T-helper 22 cell (primary cell): ENCODE data around the gene VWCE.

Experiments used
- DNase-seq: peaks from one replicate; pipeline ENCODE4 v3.0.0-alpha.2; 2020; ENCODE audit warnings: low read depth

VWCE gene

DNA sequence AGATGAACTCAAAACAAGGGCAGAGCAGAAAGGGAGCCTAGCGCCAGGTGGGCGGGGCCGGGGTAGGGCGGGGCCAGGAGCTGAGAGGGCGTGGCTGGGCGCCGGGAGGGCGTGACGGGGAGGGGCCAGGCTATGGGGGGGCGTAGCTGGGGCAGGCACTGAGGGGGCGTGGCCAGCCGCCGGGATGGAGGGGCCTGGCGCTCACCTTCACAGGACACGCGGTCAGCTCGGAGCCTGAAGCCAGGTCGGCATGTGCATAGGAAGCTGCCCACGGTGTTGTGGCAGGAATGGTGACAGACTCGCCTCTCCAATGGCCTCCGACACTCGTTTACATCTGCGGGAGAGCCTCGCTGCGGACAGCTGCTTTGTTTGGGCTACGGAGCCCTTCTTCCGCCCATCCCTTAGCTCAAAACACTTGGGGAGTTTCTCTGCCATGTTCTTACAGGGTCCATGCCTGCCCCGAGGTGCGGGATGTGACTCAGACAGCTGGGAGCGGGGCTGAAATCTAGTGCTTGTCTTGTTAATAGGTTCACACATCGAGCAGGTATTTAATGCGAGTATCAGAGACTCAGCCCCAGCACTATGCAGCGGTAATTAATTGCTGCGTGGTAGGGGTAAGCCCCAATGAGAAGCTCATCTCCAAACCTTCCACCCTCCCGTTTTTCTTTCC is 13.4 kb downstream of the VWCE start:
- DNase-seq, result no peak

DNA sequence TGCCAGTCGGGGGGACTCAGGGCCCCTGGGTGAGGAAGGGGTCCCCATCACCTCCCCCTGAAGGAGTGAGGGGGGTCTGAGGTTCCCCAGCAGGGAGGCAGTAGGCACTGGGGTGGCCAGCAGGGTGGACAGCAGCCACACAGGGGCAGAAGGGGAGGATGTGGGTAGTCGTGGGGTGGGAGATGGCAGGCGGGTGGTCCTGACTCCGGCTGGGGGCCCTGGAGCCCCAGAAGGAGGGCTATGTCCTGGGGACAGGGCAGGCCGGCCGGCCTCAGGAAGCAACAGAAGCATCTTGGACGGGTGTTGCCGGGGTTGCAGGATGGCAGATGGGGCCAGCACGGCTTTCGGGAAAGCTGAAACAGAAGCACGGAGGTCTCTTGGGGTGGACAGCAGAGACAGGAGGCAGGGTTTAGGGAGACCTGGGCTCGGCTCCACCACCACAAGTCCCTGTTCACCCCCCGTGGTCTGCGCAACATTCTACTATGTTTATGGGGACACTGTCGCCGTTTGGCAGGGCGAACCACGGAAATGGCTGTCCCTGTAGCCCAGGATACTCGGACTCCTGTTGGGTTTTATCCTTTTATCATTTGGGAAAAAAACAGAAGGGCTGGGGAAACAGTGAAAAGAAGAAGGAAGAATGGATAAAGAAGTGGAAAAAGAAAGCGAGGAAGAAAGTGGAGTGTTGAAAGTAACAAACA is 14.1 kb downstream of the VWCE start:
- no peak for DNase-seq

- DNase-seq, result no peak
These were observed 15.0 kb downstream of the VWCE start for GRCh38 chr11:61279934-61280659.

GRCh38 chr11:61278001-61278470 is 17.1 kb downstream of the VWCE start:
- DNase-seq, result no peak

DNA sequence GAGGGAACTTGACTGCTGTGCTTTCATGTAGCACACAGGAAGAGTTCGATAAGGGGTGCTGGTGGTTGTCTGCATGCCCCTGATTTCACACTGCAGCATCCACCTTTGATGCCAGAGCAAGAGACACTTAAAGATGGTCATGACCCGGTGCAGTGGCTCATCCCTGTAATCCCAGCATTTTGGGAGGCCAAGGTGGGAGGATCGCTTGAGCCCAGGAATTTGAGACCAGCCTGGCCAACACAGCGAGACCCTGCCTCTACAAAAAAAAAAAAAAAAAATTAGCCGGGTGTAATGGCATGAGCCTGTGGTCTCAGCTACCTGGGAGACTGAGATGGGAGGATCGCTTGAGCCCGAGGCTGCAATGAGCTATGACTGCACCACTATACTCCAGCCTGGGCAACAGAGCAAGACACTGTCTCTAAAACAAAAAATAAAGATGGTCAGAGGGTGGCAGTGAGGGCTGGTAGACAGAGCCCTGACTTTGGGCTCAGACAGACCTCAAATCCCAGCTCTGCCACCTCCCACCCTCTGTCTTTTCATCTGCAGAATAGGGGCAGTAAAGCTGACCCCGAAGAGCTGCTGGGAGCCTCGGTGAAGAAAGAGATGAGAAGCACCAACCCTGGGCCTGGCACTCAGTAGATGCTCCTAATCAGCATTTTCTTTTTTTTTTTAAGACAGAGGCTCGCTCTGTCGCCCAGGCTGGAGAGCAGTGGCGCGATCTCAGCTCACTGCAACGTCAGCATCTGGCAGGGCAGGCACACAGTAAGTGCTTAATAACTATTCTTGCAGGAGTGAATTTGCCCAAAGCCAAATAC is 17.7 kb downstream of the VWCE start:
- DNase-seq, result no peak

- no peak for DNase-seq
These were observed 19.9 kb downstream of the VWCE start for GRCh38 chr11:61275191-61275590.

DNA sequence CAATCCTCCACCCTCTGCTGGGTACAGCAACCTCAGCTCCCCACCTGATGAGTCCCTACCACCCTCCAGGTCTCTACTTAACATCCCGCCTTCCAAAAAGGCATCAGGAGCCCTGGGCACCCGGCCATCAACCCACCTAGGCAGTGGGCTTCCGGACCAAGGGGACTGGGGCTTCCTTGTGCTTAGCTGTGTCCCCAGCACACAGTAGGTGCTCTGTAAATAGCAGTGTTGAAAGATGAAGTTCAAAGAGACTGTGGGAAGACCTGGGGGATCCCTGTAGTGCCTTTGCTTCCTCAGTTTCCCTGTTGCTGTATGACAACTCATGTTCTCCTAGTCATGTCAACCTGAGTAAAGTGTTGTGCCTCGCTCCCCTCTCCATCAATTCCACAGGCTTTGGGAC is 21.0 kb downstream of the VWCE start:
- DNase-seq, result no peak

DNA sequence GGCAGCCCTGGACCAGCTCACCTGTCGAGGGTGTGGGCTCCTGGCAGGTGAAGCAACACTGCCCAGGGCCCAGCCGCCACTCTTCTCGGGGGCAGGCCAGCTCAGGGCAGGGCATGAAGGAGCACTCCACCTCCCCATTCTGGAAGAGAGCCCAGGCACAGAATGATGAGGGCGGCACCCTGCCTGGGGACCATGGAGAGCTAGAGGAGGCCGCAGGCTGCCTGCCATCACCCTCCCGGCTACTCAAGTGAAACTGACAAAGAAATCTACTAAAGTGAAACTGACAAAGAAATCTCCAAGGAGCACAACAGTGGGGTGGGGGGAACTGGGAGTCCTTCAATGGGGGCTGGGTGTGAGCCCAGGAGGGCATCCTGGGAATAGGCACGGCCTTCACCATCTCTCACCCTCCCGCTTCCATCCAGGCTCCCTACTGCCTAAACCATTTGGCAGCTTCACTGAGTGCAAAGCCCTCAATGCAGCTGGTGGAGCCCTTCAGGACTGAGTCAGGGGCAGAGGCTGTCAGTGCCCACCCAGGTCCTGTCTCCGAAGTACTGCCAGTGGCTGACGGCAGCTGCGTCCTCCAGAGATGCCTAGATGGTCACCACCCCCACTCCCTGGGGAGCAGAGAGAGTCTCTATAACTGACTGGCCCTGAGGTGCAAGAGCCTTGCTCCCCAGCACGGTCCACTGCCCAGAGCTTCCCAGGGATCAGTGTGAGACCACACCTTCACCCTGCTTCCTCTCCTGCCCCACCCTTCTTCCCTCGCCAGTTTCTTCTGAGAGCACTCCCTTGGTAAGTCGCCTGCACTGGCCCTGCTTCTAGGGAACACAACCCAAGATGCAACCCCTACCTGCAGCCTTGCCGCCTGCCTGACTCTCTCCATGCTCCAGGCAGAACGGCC is 21.7 kb downstream of the VWCE start:
- DNase-seq, result no peak

DNA sequence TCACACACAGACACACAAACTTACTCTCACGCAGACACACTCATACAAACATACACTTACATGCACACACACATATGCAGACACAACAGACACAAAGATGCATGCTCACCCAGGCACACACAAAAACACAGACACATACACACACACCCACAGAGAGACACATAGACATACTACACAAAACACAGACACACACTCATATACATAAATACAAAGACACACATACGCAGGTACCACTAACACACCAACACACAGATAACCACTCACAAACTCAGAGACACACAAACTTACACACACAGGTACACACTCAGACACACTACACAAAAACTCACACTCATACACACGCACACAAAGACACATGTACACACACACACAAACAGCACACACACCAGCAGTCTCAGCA is 22.4 kb downstream of the VWCE start:
- no peak for DNase-seq

DNA sequence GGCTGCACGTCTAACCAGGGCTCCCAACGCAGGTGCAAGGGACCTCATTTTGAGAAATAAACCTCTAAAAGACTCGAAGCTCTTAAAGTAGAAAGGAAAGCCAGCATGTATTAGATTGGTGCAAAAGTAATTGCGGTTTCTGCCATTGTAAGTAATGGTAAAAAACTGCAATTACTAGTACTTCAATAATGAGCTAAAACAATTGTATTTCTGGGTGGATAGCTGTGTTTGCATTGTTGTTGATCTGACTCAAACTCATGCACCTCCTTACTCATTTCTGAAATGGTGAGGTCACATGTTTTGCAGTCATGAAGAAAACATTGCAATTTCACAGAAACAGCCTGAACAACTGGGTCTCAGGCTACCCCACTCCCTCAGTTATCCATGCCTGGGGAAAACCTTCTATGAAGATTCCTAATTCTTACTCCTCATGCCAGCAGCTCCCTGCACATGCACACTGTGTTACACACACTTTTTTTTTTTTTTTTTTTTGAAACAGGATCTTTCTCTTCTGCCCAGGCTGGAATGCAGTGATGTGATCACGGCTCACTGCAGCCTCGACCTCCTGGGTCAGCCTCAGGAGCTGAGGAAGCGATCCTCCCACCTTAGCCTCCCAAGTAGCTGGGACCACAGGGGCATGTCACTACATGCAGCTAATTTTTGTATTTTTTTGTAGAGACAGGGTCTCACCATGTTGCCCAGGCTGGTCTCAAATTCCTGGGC is 24.6 kb downstream of the VWCE start:
- DNase-seq, result no peak

DNA sequence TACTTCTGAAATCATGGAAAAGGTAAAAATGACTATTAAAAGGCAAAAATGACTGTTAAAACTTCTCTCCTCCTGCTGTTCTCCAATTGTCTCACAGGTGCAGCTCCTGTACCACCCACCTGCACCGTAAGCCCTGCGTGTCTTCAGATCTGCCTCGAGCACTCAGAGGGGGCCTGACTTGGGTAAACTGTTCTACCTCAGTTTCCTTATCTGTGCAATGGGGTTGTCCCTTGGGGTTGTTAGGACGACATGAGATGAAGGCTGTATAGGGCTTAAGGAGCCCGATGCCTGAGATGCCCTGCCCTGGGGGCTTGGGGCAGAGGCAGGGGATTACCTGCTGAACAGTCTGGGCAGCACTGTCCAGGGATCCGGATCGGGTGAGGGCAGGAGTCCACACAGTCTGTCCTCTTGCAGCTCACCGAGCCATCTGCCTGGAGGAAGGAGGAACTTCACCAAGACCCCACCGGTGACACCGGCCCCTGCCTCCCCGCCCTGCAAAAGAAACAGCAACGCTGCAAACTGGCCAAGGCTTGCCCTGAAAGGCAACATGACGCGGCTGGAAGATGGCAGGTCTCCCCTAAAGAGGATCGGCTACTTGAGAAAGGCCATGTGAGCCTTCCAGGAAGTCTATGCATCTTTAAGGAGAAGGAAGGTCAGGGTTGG is 26.4 kb downstream of the VWCE start:
- DNase-seq, result no peak

GRCh38 chr11:61267437-61267841 is 27.7 kb downstream of the VWCE start:
- no peak for DNase-seq

GRCh38 chr11:61266602-61267001 is 28.5 kb downstream of the VWCE start:
- DNase-seq, result no peak

- DNase-seq, result no peak
These were observed 29.8 kb downstream of the VWCE start for GRCh38 chr11:61265357-61265756.

- no peak for DNase-seq
These were observed 30.3 kb downstream of the VWCE start for GRCh38 chr11:61264795-61265194.

- no peak for DNase-seq
These were observed 30.7 kb downstream of the VWCE start for GRCh38 chr11:61264371-61264770.

GRCh38 chr11:61259363-61259762 is 35.8 kb downstream of the VWCE start:
- no peak for DNase-seq

GRCh38 chr11:61258546-61258945 is 36.6 kb downstream of the VWCE start:
- no peak for DNase-seq

DNA sequence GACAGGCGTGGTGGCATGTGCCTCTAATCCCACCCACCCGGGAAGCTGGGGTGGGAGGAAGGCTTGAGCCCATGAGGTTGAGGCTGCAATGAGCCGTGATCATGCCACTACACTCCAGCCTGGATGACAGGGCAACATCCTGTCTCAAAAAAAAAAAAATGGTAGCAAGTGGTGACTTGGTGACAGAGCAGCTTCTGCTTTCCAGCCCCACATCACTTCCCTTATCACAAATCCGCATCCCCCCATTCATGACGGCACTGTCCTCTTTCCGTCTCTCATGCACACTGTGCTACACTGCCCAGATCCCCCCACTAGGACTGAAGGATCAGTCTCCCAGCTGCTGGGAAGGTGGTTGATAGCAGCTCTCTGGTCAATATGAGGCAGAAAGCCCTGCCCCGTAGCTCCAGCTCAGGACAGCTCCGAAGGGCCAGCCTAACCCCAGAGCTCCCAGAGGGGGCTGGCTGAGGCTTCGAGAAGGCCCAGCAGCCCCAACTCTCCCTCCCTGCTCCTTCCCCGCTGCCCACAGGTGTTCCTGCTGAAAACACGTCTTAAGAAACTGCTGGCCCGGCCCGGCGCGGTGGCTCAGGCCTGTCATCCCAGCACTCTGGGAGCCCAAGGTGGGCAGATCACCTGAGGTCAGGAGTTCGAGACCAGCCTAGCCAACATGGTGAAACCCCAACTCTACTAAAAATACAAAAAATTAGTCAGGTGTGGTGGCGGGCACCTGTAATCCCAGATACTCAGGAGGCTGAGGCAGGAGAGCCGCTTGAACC is 38.2 kb downstream of the VWCE start:
- no peak for DNase-seq
